Activated CD8-positive, alpha-beta memory T cell treated with anti-CD3 and anti-CD28 coated beads for 4 hours (primary cell): ENCODE measurements around the gene HSPG2.
A peak's percentile ranks its signal among the peaks of the same experiment; 100 is the strongest.
"Not testable (repeated sequence)": the region's sequence is repeated elsewhere in the genome, so short reads cannot be mapped to it uniquely, and the experiment has no call there.

Experiments
- DNase-seq, 2 donors: peaks; one replicate each; pipeline ENCODE4 v3.0.0-alpha.2; 2020; ENCODE audit warnings: low read depth in 2 of 2

The HSPG2 gene

DNA sequence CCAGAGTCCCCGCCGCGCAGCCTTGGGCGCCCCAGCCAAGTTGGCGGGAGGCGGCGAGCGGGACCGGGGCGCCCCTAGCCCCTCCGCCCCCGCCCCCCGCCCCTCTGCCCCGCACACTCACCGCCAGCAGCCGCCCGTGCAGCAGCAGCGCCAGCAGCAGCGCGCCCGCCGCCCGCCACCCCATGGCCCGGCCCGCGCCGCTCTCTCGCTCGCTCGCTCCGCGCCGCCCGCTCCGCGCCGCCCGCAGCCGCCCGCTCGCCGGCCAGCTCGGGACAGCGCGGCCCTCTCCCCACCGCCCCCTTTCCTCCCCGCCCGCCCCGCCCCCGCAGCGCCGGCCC is at the start of gene HSPG2:
Gene HSPG2, minus strand, starts transcription at position 277 of the 338 bp plus-strand sequence. Its CDS starts 93 bp downstream, at position 184.
- no peak for DNase-seq

DNA sequence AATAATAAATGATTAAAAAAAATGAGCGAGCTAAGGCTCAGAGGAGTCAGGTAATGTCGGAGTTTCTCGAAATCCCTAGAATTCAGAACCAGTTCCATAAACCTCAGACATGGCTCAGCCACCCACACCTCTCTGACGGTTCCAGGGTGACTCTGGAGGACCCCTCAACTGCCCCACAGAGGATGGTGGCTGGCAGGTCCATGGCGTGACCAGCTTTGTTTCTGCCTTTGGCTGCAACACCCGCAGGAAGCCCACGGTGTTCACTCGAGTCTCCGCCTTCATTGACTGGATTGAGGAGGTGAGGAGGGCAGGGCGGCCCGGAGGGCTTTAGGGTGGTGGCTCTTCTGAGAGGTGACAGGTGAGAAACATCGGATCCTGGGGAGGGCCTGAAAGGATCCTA is 49.3 kb upstream of the HSPG2 start:
- DNase-seq: not testable (repeated sequence)

- DNase-seq: not testable (repeated sequence)
Measured at GRCh38 chr1:21985893-21986292, 48.8 kb upstream of the HSPG2 start.

GRCh38 chr1:21983539-21983938 is 46.4 kb upstream of the HSPG2 start:
- DNase-seq: not testable (repeated sequence)

- DNase-seq: not testable (repeated sequence)
Measured at GRCh38 chr1:21982122-21982521, 45.0 kb upstream of the HSPG2 start.

DNA sequence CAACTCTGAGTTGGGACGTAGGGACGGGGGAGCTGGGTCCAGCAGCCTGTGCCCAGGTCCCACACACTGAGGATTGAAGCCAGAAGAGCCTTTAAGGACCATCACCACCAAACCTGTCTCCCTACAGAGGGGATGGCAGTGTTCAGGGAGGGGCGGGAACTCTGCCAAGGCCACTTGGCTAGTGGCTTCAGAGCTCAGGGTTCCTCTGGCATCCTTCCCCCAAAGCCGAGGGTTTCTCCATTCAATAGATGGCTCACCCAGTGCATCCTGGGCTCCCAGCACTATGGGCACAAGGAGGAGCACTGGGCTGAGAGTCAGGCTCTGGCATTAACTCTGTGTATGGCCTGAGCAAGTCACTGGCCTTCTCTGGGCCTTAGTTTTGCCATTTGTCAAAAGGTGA is 44.1 kb upstream of the HSPG2 start:
- DNase-seq: not testable (repeated sequence)

DNA sequence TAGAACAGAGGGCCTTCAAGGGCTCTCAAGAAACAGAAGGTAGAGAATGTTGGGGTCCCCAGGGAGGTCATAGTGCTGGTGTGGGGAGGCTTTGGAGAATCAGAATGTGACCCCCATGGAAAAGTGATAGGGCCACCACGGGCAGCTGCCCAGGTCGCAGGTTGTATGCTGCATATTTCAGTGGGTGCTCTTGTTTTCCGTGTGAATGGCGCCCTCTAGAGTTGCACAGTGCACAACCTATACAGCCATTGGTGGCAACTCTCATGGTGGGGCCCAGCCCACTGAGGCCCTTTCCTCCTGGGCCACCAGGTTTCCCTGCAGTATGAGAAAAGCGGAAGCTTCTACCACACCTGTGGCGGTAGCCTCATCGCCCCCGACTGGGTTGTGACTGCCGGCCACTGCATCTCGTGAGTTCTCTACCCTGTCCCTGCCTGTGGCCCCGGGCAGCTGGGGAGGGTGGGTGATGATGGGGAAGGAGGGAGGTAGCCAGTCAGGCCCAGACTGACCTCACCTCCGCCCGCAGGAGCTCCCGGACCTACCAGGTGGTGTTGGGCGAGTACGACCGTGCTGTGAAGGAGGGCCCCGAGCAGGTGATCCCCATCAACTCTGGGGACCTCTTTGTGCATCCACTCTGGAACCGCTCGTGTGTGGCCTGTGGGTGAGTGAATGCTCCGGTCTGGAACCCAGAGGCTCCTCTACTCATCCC is 43.6 kb upstream of the HSPG2 start:
- not testable (repeated sequence) for DNase-seq

- DNase-seq: not testable (repeated sequence)
Measured at GRCh38 chr1:21978209-21978608, 41.1 kb upstream of the HSPG2 start.

- not testable (repeated sequence) for DNase-seq
Measured at GRCh38 chr1:21976703-21977239, 39.7 kb upstream of the HSPG2 start, which contains the start of gene CELA3B. Gene CELA3B, plus strand, starts transcription at chr1:21977022. Its CDS starts 18 bp downstream, at chr1:21977040.

- DNase-seq: not testable (repeated sequence)
Measured at GRCh38 chr1:21975296-21975695, 38.2 kb upstream of the HSPG2 start.

GRCh38 chr1:21974699-21975098 is 37.6 kb upstream of the HSPG2 start:
- DNase-seq: not testable (repeated sequence)

DNA sequence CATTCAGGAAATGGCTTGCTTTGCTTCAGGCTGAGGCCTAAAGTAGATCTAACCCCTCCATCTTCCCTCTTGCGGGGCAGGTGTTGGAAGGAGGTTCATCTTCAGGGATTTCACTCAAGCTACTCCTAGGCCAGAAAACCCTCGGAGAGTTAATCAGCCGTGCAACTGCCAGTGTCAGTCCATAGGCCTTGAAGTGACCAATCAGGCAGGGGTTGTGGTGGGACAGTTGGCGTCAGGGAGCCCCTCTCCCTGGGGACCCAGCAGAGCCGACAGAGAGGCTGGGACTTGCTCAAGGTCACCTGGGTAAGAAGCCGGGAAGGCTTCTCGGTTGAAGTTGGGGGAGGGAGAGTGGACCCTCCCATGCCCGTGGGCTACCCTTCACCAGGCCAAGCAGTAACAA is 36.8 kb upstream of the HSPG2 start:
- DNase-seq: not testable (repeated sequence)

DNA sequence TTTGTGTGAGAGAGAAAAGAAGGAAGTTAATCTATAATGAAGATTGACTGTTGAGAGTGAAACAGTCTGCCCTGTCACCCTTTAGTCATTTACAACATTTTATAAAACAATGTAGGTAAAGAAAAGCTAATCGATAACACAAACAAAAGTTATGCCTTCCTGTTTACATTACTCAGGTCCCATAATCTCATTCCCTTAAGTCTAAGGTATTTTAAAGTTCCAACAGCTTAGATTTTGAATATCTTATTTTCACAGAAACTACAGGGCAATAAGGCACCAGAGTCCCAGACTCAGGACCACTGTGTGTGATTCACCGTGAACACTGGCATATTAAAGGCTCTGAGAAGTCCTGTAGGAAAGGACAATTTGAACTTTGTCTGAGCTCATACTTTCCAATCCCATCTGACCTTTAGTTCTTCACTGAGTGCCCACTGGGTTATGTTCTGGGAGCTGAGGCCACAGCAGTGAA is 35.9 kb upstream of the HSPG2 start:
- not testable (repeated sequence) for DNase-seq

GRCh38 chr1:21970523-21970922 is 33.4 kb upstream of the HSPG2 start:
- not testable (repeated sequence) for DNase-seq

DNA sequence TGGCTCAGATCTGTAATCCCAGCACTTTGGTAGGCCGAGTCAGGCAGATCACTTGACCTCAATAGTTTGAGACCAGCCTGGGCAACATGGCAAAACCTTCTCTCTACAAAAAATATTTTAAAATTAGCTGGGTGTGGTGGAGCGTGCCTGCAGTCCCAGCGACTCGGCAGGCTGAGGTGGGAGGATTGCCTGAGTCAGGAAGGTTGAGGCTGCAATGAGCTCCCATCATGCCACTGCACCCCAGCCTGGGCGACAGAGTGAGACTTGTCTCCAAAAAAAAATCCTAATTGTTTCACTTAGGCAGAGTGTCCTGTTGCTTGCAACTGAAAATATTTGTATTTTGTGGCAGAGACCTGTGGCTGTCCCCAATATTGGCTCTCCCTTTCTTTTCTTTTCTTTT is 32.0 kb upstream of the HSPG2 start:
- not testable (repeated sequence) for DNase-seq

GRCh38 chr1:21967216-21967615 is 30.1 kb upstream of the HSPG2 start:
- not testable (repeated sequence) for DNase-seq

GRCh38 chr1:21966247-21967000 is 29.3 kb upstream of the HSPG2 start:
- DNase-seq: no peak

GRCh38 chr1:21963477-21964217 is 26.5 kb upstream of the HSPG2 start:
- peak; percentile 57 to 68 for DNase-seq

- DNase-seq: no peak
Measured at GRCh38 chr1:21961799-21962198, 24.7 kb upstream of the HSPG2 start.

DNA sequence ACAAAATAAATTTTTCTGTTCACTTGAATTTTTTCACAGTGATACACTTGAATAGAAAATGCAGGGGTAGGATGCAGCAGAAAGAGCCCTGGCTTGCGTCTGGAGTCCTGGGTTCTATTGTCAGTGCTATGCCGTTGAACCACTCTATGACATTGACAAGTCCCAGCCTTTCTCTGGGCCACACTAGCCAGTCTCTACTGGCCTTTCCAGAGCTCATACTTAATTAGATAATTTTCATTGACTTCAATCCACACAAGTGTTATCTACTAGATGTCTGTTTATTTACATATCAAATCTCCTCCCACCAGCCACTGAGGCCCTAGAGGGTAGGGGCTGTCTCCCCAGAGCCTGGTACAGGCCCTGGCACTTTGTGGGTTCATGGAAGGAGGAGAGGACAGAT is 24.2 kb upstream of the HSPG2 start:
- no peak for DNase-seq

- peak; percentile 6 to 29 for DNase-seq
Measured at GRCh38 chr1:21956720-21957552, 19.8 kb upstream of the HSPG2 start.
